ENCODE results near the gene SEMA5A.

Gene SEMA5A

DNA sequence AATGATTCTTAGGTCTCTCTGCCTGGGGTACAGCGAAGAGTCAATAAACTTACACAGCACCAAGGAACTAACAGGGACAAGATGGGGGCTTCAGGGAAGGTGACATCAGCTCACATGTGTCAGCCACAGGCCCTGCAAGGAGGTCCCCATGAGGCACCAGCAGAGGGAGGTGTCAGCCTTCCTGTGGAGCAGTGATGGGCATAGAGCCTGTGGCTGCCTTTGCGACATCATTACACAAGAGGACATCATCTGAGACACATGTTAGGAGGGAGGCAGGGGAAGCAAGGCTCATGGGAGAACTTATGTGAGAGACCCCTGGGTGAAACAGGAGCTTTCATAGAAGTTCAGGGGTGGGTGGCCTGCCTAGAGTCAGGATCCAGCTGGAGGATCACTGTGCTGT, 389.6 kb downstream of the SEMA5A start:
- Histone ChIP-seq H3K9me3 (ENCODE audit: control insufficient read depth, insufficient read depth, low read depth, low read length) (no peaks in the 10 kb centered on the region), H3K36me3 (ENCODE audit: control insufficient read depth in 2 of 2, insufficient read depth in 1 of 2, low read length in 2 of 2) (no peaks in the 10 kb centered on the region), H3K4me1 (ENCODE audit: control insufficient read depth, insufficient read depth, low read length) (no peaks in the 10 kb centered on the region), H3K27ac (ENCODE audit: extremely low read depth, low read depth, low read length) (no peak overlapping the region), H3K4me3 (ENCODE audit: low read depth, low read length) (no peak overlapping the region)
- TF ChIP-seq, protein P1, sequence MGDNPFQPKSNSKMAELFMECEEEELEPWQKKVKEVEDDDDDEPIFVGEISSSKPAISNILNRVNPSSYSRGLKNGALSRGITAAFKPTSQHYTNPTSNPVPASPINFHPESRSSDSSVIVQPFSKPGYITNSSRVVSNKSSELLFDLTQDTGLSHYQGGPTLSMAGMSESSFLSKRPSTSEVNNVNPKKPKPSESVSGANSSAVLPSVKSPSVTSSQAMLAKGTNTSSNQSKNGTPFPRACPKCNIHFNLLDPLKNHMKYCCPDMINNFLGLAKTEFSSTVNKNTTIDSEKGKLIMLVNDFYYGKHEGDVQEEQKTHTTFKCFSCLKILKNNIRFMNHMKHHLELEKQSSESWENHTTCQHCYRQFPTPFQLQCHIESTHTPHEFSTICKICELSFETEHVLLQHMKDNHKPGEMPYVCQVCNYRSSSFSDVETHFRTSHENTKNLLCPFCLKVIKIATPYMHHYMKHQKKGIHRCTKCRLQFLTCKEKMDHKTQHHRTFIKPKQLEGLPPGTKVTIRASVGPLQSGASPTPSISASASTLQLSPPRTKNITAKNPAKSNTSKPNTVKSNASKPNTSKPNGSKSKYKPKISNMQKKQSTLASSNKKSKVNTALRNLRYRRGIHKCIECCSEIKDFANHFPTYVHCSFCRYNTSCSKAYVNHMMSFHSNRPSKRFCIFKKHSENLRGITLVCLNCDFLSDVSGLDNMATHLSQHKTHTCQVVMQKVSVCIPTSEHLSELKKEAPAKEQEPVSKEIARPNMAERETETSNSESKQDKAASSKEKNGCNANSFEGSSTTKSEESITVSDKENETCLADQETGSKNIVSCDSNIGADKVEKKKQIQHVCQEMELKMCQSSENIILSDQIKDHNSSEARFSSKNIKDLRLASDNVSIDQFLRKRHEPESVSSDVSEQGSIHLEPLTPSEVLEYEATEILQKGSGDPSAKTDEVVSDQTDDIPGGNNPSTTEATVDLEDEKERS (tag by site-specific recombination; IDR thresholded peaks at IDR 0.05) = no peak
- no peak for TF ChIP-seq BCL11B (tag by site-specific recombination; IDR thresholded peaks at IDR 0.05; ENCODE audit: low read depth)
- no peak for TF ChIP-seq ZNF600 (tag by site-specific recombination; IDR thresholded peaks at IDR 0.05)
- TF ChIP-seq, protein P2, sequence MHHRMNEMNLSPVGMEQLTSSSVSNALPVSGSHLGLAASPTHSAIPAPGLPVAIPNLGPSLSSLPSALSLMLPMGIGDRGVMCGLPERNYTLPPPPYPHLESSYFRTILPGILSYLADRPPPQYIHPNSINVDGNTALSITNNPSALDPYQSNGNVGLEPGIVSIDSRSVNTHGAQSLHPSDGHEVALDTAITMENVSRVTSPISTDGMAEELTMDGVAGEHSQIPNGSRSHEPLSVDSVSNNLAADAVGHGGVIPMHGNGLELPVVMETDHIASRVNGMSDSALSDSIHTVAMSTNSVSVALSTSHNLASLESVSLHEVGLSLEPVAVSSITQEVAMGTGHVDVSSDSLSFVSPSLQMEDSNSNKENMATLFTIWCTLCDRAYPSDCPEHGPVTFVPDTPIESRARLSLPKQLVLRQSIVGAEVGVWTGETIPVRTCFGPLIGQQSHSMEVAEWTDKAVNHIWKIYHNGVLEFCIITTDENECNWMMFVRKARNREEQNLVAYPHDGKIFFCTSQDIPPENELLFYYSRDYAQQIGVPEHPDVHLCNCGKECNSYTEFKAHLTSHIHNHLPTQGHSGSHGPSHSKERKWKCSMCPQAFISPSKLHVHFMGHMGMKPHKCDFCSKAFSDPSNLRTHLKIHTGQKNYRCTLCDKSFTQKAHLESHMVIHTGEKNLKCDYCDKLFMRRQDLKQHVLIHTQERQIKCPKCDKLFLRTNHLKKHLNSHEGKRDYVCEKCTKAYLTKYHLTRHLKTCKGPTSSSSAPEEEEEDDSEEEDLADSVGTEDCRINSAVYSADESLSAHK (tag by site-specific recombination; IDR thresholded peaks at IDR 0.05) = no peak
- no peak for TF ChIP-seq GLI4 (tag by site-specific recombination; IDR thresholded peaks at IDR 0.05)
- TF ChIP-seq ZEB2 (tag by site-specific recombination; IDR thresholded peaks at IDR 0.05) = no peak
- TF ChIP-seq, protein P3, sequence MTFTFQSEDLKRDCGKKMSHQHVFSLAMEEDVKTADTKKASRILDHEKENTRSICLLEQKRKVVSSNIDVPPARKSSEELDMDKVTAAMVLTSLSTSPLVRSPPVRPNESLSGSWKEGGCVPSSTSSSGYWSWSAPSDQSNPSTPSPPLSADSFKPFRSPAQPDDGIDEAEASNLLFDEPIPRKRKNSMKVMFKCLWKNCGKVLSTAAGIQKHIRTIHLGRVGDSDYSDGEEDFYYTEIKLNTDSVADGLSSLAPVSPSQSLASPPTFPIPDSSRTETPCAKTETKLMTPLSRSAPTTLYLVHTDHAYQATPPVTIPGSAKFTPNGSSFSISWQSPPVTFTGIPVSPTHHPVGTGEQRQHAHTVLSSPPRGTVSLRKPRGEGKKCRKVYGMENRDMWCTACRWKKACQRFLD (tag by site-specific recombination; IDR thresholded peaks at IDR 0.05) = no peak
- no peak for TF ChIP-seq ZSCAN16 (tag by site-specific recombination; IDR thresholded peaks at IDR 0.05)
- TF ChIP-seq, protein P4, sequence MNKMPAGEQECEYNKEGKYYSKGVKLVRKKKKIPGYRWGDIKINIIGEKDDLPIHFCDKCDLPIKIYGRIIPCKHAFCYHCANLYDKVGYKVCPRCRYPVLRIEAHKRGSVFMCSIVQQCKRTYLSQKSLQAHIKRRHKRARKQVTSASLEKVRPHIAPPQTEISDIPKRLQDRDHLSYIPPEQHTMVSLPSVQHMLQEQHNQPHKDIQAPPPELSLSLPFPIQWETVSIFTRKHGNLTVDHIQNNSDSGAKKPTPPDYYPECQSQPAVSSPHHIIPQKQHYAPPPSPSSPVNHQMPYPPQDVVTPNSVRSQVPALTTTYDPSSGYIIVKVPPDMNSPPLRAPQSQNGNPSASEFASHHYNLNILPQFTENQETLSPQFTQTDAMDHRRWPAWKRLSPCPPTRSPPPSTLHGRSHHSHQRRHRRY (tag by site-specific recombination; IDR thresholded peaks at IDR 0.05) = no peak
- TF ChIP-seq SP7 (tag by site-specific recombination; IDR thresholded peaks at IDR 0.05) = no peak
- no peak for TF ChIP-seq KLF10 (tag by site-specific recombination; IDR thresholded peaks at IDR 0.05)
- CTCF ChIA-PET = interaction anchor here (0.6 kb wide), 1 partner anchor 11 kb away, joined by 3 read pairs; no protein-coding TSS in a partner anchor
- POLR2A ChIA-PET = no interaction called here

DNA sequence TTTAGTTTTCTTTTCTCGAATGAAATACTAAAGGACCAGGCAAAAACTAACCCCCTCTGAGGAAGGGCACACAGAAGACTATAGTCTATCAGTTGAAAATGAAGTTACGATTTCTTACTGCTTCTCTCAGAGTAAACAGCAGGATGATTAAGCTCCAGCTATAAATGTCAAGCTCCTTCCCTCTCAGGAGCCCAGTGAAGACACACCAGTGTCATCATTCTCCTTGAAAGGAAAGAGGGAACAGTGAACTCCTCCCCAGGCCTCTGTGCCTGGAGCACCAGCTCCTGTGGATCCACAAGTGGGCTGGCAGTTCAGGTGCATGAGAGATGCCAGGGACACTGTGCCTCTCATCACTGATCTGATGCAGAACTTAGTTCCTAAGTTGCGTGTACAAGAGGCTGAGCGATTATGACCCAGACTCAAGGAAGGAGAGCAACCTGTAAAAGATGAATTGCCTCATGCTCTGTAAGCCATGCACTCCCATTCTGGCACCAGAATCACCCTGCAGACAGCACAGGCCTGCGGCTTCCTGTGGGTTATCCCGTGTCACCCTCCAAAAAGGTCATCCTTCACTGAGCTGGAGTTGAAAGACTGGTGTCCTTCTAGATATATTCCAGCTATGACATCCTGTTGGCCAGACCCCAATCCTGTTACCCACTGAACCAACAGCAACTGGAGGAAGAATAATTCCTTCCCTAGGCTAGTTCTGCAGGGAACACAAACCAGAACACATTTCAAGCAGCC, 394.0 kb downstream of the SEMA5A start:
- ChIA-PET POLR2A (no interaction called here), CTCF (no interaction called here)
- no peak overlapping the region for H3K27ac ChIP-seq (ENCODE audit: extremely low read depth, low read depth, low read length)
- no peaks in the 10 kb centered on the region for H3K9me3 ChIP-seq (ENCODE audit: control insufficient read depth, insufficient read depth, low read depth, low read length)
- no peaks in the 10 kb centered on the region for H3K4me1 ChIP-seq (ENCODE audit: control insufficient read depth, insufficient read depth, low read length)
- TF ChIP-seq ZNF404 (tag by site-specific recombination; IDR thresholded peaks at IDR 0.05) (no peak), ZBTB20 (tag by site-specific recombination; IDR thresholded peaks at IDR 0.05) (no peak), ZSCAN23 (tag by site-specific recombination; IDR thresholded peaks at IDR 0.05) (no peak), ZNF223 (tag by site-specific recombination; IDR thresholded peaks at IDR 0.05) (no peak)
- TF ChIP-seq, protein P5, sequence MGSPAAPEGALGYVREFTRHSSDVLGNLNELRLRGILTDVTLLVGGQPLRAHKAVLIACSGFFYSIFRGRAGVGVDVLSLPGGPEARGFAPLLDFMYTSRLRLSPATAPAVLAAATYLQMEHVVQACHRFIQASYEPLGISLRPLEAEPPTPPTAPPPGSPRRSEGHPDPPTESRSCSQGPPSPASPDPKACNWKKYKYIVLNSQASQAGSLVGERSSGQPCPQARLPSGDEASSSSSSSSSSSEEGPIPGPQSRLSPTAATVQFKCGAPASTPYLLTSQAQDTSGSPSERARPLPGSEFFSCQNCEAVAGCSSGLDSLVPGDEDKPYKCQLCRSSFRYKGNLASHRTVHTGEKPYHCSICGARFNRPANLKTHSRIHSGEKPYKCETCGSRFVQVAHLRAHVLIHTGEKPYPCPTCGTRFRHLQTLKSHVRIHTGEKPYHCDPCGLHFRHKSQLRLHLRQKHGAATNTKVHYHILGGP (tag by site-specific recombination; IDR thresholded peaks at IDR 0.05) = no peak
- no peaks in the 10 kb centered on the region for H3K36me3 ChIP-seq (ENCODE audit: control insufficient read depth in 2 of 2, insufficient read depth in 1 of 2, low read length in 2 of 2)
- H3K4me3 ChIP-seq (ENCODE audit: low read depth, low read length) = no peak overlapping the region
